ENCODE data around the gene SNX13.

The SNX13 gene

DNA sequence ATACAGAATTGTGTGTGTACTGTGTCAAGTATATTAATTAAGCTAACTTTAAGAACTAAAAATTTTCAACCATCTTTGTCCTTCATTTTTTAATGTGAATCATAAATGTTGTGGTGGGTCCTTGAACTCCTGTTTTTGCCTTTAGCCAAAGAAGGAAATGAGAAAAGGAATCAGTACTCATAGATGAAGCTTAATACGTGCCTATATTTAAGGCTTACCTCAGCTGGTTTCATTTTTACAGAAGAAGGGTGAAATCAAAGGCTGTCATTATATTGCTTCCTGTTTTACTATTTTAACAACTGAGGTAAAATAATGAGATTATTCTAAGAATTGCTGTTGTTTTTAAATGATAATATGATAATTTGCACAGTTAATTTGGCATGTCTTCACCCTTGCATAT, 6.3 kb upstream of the SNX13 start:
- Histone ChIP-seq H3K9me3 (no peaks in the 10 kb centered on the region), H3K27me3 (no peaks in the 10 kb centered on the region), H3K4me3 (no peak overlapping the region), H3K27ac (no peak overlapping the region), H3K36me3 (no peaks in the 10 kb centered on the region), H3K4me1 (peaks cover 0 to under 1% (median 0%) of the 10 kb centered on the region in 4 donors)
- TF ChIP-seq, protein P1, sequence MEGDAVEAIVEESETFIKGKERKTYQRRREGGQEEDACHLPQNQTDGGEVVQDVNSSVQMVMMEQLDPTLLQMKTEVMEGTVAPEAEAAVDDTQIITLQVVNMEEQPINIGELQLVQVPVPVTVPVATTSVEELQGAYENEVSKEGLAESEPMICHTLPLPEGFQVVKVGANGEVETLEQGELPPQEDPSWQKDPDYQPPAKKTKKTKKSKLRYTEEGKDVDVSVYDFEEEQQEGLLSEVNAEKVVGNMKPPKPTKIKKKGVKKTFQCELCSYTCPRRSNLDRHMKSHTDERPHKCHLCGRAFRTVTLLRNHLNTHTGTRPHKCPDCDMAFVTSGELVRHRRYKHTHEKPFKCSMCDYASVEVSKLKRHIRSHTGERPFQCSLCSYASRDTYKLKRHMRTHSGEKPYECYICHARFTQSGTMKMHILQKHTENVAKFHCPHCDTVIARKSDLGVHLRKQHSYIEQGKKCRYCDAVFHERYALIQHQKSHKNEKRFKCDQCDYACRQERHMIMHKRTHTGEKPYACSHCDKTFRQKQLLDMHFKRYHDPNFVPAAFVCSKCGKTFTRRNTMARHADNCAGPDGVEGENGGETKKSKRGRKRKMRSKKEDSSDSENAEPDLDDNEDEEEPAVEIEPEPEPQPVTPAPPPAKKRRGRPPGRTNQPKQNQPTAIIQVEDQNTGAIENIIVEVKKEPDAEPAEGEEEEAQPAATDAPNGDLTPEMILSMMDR (IDR thresholded peaks at IDR 0.05): no peak
- intact Hi-C loops (cut with DNase I; ENCODE audit: low total_unique reads): no loop called here
- DNase-seq: no peak

DNA sequence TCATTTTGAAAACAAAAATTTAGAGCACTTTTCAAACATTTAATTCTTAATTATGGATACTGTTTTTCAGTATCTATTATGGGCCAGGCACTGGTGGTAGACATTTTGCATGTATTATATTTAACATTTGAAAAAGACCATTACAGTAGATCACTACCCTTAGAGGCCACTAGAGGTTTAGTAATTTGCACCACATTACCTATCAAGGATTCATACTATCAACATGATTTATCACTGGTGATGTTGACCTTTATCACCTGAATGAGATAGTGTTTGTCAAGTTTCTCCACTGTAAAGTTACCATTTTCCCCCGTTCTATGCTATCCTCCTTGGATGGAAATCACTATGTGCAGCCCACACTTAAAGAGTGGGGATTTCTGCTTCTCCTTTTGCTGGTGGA, 4.4 kb upstream of the SNX13 start:
- no peaks in the 10 kb centered on the region for H3K9me3 ChIP-seq
- no peak overlapping the region for H3K27ac ChIP-seq
- TF ChIP-seq, protein P1 (IDR thresholded peaks at IDR 0.05): no peak
- no peaks in the 10 kb centered on the region for H3K27me3 ChIP-seq
- H3K4me3 ChIP-seq: no peak overlapping the region
- DNase-seq: no peak
- peaks cover 0 to 7% (median 0%) of the 10 kb centered on the region in 4 donors for H3K4me1 ChIP-seq
- no peaks in the 10 kb centered on the region for H3K36me3 ChIP-seq
- intact Hi-C loops (cut with DNase I; ENCODE audit: low total_unique reads): no loop called here

DNA sequence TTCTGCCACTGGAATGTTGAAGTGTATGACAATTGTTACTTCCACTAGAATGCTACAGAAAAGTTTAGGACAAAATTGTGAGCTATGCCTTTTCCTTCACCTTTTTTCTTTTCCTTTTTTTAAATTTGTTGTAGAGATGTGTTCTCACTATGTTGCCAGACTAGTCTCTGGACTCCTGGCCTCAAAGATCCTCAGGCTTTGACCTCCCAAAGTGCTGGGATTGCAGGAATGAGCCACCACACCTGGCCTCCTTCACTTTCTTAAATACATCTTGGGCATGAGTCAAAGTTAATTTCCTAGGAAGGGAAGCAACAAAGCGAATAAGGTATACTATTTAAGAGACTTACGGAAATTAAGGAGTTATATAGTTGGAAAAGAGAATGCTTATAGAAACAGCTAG, 2.7 kb upstream of the SNX13 start:
- intact Hi-C loops (cut with DNase I; ENCODE audit: low total_unique reads): no loop called here
- peaks cover 0 to 15% (median 5%) of the 10 kb centered on the region in 4 donors for H3K4me1 ChIP-seq
- no peaks in the 10 kb centered on the region for H3K27me3 ChIP-seq
- no peak overlapping the region for H3K27ac ChIP-seq
- H3K9me3 ChIP-seq: no peaks in the 10 kb centered on the region
- DNase-seq: no peak
- TF ChIP-seq, protein P1 (IDR thresholded peaks at IDR 0.05): no peak
- H3K36me3 ChIP-seq: no peaks in the 10 kb centered on the region
- H3K4me3 ChIP-seq: no peak overlapping the region

DNA sequence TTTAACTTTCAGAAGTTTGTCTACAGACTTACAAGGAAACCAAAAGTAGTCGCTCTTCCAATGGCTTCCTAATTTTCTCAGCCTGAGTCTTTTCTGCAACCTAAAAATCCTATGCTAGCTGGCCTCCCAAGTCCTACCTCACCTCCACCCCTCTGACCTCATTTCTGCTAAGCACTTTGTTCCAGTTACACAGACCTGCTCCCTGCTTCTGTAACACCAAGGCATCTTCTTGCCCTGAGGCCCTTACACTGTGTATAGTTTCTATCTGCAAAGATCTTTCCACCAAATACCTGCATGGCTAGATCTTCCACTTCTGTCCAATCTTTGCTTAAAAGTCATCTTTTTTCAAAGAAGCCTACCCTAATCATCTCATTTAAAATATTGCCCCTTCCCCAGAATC, 1.9 kb upstream of the SNX13 start:
- no peaks in the 10 kb centered on the region for H3K36me3 ChIP-seq
- no peaks in the 10 kb centered on the region for H3K27me3 ChIP-seq
- intact Hi-C loops (cut with DNase I; ENCODE audit: low total_unique reads): no loop called here
- no peaks in the 10 kb centered on the region for H3K9me3 ChIP-seq
- DNase-seq: no peak
- H3K4me1 ChIP-seq: peaks cover 0 to 23% (median 8%) of the 10 kb centered on the region in 4 donors
- H3K27ac ChIP-seq: no peak overlapping the region
- no peak overlapping the region for H3K4me3 ChIP-seq
- TF ChIP-seq, protein P1 (IDR thresholded peaks at IDR 0.05): no peak

DNA sequence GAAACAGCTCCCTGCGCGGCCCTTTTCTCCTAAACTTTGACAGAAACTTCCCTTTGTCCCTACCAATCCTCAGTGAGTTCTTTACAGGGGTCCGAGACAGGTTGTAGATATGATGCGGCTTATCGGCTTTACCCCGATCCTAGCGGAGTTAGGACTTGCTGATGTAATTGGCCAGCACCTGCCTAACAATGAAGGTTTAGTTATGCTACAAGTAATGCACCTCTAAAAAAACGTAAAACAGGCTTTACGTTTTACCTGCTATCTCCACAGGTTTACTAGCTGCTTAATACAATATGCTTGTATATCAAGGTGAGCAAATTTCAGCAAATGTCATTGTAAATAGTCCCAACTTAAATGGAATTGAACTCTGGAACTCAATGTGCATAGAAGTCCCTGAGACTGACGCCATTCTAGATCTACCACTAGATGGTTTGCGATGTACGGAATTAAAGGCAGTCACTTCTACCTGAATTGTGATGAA, 697 bp upstream of the SNX13 start:
- DNase-seq: no peak
- peak overlapping the region; percentile 67 to 74 for H3K4me3 ChIP-seq
- no peaks in the 10 kb centered on the region for H3K9me3 ChIP-seq
- intact Hi-C loops (cut with DNase I; ENCODE audit: low total_unique reads): no loop called here
- peaks cover 0 to 33% (median 8%) of the 10 kb centered on the region in 4 donors for H3K4me1 ChIP-seq
- H3K36me3 ChIP-seq: no peaks in the 10 kb centered on the region
- H3K27me3 ChIP-seq: no peaks in the 10 kb centered on the region
- peak overlapping the region; percentile 94 to 95 for H3K27ac ChIP-seq
- TF ChIP-seq, protein P1 (IDR thresholded peaks at IDR 0.05): no peak
